KBM-7 (cell line): Measurements from ENCODE around the gene CEP350.

Experiments
- DNase-seq: peaks from one replicate; pipeline ENCODE4 v3.0.0-alpha.2; 2015
- in situ Hi-C: fragments of 300-500 bp; cut with MboI; formaldehyde crosslinking; loops from 2 replicates; pipeline ENCODE4 v1.14.3; 2020; ENCODE audit warnings: low sequenced_read_pairs, low pct_unique_long_range_greater_than_20kb, mixed read lengths

Gene CEP350

DNA sequence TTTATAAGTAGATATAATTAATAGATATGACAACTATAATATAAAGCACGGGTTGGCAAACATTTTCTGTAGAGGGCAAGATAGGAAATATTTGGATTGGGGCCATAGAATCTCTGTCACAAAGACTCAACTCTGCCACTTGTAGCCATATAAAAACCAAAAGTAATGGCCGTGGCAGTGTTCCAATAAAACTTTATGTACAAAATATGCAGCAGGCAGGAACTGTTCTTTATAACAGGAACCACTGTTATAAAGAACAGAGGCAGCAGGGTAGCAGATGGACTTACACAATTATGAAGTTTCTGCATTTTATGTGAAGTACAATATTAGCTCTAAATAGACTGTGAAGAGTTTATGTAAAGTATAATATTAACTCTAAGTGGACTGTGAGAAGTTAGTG, 183.2 kb downstream of the CEP350 start:
- DNase-seq, result no peak
- in situ Hi-C loops, result no loop called here

- DNase-seq, result no peak
- in situ Hi-C loops, result no loop called here
Observed at GRCh38 chr1:180141381-180141934, 186.8 kb downstream of the CEP350 start.

DNA sequence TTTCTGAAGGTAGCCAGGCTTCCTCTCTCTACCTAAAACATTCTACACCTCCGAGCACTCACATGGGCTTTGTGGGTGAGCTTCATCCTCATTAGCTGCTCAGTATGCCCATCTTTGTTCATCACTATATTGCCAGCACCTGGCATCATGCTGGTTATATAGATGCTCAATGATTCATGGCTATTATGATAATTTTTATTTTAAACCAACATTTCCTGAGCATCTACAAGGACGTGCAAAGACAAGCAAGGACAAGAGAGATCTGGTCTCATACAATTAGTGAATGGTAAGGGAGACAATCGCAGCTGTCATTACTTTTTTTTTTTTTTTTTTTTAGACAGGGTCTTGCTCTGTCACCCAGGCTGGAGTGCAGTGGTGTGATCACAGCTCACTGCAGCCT, 188.7 kb downstream of the CEP350 start:
- no peak for DNase-seq
- in situ Hi-C loops, result no loop called here

GRCh38 chr1:180144659-180145357, 190.2 kb downstream of the CEP350 start:
- no peak for DNase-seq
- in situ Hi-C loops, result no loop called here

GRCh38 chr1:180145446-180145845, 190.8 kb downstream of the CEP350 start:
- no peak for DNase-seq
- in situ Hi-C loops, result no loop called here

- in situ Hi-C loops, result no loop called here
- DNase-seq, result peak; percentile 81
Observed at GRCh38 chr1:180150982-180151381, 196.4 kb downstream of the CEP350 start.

DNA sequence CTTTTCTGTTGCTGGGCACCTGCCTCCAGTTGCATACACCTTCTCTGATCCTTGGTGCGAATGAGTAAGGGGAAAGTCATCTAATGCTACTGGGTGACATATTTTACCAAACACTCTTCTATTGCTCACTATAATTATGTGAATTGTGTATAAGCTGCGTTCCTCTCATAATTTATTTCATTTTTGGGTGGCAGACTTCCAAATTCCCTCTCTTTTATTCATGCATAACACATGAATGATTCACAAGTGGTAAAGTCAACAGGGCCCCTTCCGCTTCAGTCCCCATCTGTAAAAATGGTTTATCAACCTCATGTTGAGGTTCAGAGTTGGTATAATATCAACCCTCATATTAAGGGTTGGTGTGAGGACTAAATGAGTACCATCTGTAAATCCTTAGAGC, 196.9 kb downstream of the CEP350 start:
- in situ Hi-C loops, result no loop called here

GRCh38 chr1:180152588-180152987, 198.0 kb downstream of the CEP350 start:
- no peak for DNase-seq
- in situ Hi-C loops, result no loop called here

More for the DNA sequence above, 196.9 kb downstream of the CEP350 start:
- DNase-seq, result no peak

GRCh38 chr1:180153032-180153431, 198.4 kb downstream of the CEP350 start:
- DNase-seq, result no peak
- in situ Hi-C loops, result no loop called here

GRCh38 chr1:180154003-180154324, 199.4 kb downstream of the CEP350 start:
- in situ Hi-C loops, result no loop called here
- DNase-seq, result no peak

DNA sequence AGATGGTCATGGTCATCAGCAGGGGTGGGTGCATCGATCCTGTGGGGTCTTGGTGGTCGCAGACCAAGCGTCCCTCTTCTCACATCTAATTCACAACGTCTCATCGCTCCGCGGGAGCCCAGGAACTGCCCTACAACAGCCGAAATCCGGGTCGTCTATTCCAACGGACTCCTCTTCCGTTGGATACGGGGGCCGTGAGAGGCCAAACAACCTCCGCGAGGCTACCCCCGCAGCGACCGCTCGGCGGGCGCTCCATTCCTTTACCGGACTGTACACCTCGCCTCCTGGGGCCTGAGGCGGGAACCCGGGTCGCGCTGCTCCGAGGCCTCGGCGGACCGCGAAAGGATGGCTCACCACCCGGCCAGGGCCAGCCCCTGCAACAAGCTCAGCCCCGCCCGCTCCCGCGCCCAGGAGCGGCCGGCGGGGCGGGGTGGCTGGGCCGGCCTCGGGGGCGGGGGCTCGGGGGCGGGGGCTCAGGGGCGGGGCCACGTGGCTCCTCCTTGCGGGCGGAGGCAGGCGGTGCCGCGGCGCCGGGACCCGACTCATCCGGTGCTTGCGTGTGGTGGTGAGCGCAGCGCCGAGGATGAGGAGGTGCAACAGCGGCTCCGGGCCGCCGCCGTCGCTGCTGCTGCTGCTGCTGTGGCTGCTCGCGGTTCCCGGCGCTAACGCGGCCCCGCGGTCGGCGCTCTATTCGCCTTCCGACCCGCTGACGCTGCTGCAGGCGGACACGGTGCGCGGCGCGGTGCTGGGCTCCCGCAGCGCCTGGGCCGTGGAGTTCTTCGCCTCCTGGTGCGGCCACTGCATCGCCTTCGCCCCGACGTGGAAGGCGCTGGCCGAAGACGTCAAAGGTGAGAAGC, 199.9 kb downstream of the CEP350 start, which contains the start of gene QSOX1:
QSOX1 (plus strand) TSS at position 545 of the 857 bp plus-strand sequence; CDS start at position 584, 39 bp downstream.
- peak; percentile 78 for DNase-seq
- in situ Hi-C loops, result no loop called here

DNA sequence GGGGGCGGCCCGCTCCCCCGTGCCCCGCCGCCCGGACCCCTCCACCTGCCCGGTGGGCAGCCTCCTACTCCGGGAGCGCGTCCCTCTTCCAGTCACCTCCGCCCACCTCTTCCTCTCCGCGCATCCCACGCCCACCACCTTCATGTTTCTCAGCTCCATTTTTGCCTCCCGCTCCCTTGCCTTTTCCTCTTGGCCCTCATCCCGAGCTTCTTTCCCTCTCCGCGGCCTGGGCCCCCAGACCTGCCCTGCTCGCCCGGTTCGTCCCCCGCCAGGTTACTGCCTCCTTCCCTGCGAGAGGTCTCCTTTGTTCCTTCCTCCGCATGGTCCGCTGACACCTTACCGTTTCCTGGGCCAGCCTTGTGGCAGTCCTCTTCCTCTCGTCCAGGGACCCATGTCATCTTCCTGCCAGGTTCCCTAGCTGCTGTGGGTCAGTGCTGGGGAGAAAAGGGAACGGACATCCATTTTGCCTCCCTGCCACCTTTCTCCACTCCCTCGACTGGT, 200.6 kb downstream of the CEP350 start:
- peak; percentile 34 for DNase-seq
- in situ Hi-C loops, result no loop called here

DNA sequence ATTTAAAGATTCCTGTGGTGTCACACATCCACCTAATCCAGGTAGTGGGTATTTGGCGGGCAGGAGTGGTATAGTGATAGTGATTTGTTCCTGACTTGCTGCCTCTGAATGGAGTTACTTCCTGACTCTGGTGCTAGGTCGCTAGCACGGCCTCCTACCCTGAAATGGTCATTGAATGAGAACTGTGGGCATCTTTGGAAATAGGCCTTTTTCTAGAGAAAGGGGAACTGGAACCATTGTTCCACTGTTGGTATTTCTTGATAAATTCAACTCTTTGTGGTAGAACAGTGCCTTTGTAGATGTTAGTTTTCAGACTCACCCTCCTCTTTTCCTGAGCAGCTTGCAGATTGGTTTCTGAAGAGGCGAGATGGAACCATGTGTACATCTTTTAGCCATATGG, 201.6 kb downstream of the CEP350 start:
- DNase-seq, result peak; percentile 69
- in situ Hi-C loops, result no loop called here

DNA sequence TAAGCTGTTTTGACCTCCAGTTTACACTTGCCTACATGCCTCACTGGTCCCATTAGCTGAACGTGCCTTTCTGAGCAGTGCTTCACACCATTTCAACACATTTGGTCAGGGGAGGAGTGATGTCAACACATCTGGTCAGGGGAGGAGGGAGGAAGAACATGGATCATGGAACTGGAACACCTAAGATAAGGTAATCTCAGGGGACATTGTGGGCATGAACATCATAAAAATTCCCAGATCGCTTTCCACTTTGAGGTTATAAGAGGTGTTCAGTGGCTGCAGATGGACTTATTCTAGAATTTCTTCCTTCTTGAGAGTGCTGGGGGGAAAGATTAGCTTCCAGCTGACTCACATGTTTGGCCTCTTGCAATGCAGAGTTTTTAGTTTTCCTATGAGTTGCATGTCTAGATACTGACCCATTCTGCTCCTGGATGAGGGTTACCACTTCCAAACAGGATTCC, 202.1 kb downstream of the CEP350 start:
- DNase-seq, result no peak
- in situ Hi-C loops, result no loop called here

- in situ Hi-C loops, result no loop called here
- no peak for DNase-seq
Observed at GRCh38 chr1:180157108-180157507, 202.5 kb downstream of the CEP350 start.

- no peak for DNase-seq
- in situ Hi-C loops, result no loop called here
Observed at GRCh38 chr1:180157576-180158057, 203.0 kb downstream of the CEP350 start.

GRCh38 chr1:180158149-180159147, 203.8 kb downstream of the CEP350 start:
- in situ Hi-C loops, result no loop called here
- no peak for DNase-seq

DNA sequence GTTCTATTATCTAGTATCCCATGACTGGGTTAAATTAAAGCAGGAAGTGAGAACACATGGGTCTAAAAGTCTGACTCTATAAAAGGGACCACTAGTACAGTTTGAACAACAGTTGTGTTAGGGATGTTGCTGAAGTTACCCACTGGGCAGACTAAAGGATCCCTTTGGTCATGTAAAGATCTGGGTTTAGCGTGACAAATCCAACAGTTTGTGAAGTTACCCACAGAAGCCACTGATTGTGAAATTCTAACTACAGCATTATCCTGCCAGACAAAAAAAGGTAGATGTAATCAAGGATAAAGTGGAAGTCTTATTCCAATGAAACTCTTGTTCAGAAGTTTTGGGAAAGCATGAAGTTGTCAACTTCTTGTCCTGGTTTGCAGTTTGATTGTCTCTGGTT, 205.7 kb downstream of the CEP350 start:
- in situ Hi-C loops, result no loop called here
- peak; percentile 49 for DNase-seq

- peak; percentile 62 for DNase-seq
- in situ Hi-C loops, result no loop called here
Observed at GRCh38 chr1:180163041-180163440, 208.4 kb downstream of the CEP350 start.
